AG04449 (cell line): Measurements from ENCODE around the gene GPBAR1.

Source experiments
- CTCF ChIA-PET: fragments of 350-600 bp; formaldehyde crosslinking; extraction: SDS; loops from one replicate; lab custom pipeline; 2021; ENCODE audit warnings: antibody characterized with exemption; lab: Yijun Ruan, JAX
- POLR2A ChIA-PET: fragments of 400-600, 350-600 bp; formaldehyde crosslinking; extraction: SDS; loops from one replicate; lab custom pipeline; 2020; ENCODE audit warnings: antibody characterized with exemption, inconsistent platforms; lab: Yijun Ruan, JAX
- DNase-seq: peaks from one replicate; pipeline ENCODE4 v3.0.0-alpha.2; 2010; ENCODE audit warnings: low read depth, low spot score
- H3K4me3 ChIP-seq: 2 replicates; pipeline ENCODE4 v1.5.1; 2011; ENCODE audit warnings: low read depth, mild to moderate bottlenecking, control low read depth, low read length
- CTCF ChIP-seq: IDR thresholded peaks from one replicate; pipeline ENCODE4 v1.5.1; 2011; ENCODE audit warnings: mild to moderate bottlenecking, moderate library complexity, low read length, control low read depth, inconsistent platforms; ENCODE audit not compliant: insufficient read depth; ENCODE audit errors: missing control alignments

The GPBAR1 gene

GRCh38 chr2:218249691-218250090 lies 11.1 kb upstream of the GPBAR1 start:
- ChIA-PET CTCF (no interaction called here), POLR2A (no interaction called here)
- H3K4me3 ChIP-seq, result no peak overlapping the region
- no peak for TF ChIP-seq CTCF
- no peak for DNase-seq

- CTCF ChIA-PET, result interaction anchor here (1.7 to 7.8 kb wide), 2 partner anchors 9 kb away, joined by 7 to 75 read pairs; partner anchors contain the start of gene GPBAR1
- TF ChIP-seq CTCF, result no peak
- POLR2A ChIA-PET, result interaction anchor here (0.7 kb wide), 1 partner anchor 123 kb away, joined by 3 read pairs; no protein-coding TSS in a partner anchor
Measured at GRCh38 chr2:218252509-218253231, 8.1 kb upstream of the GPBAR1 start.

GRCh38 chr2:218253232-218253625 lies 7.6 kb upstream of the GPBAR1 start:
- no peak for DNase-seq
- ChIA-PET POLR2A (interaction anchor here (0.7 kb wide), 1 partner anchor 124 kb away, joined by 3 read pairs; no protein-coding TSS in a partner anchor), CTCF (interaction anchor here (1.1 to 7.8 kb wide), 5 partner anchors 8 to 68 kb away, joined by 4 to 75 read pairs (median 6); partner anchors contain the start of gene GPBAR1)
- no peak for TF ChIP-seq CTCF
- H3K4me3 ChIP-seq, result no peak overlapping the region

More at GRCh38 chr2:218252509-218253231, 8.1 kb upstream of the GPBAR1 start:
- no peak for DNase-seq
- H3K4me3 ChIP-seq, result no peak overlapping the region

- DNase-seq, result peak; percentile 14
- CTCF ChIA-PET, result interaction anchor here (1.0 to 7.8 kb wide), 6 partner anchors 12 to 70 kb away, joined by 3 to 75 read pairs (median 6); partner anchors contain the start of genes AAMP and PNKD
- no peak overlapping the region for H3K4me3 ChIP-seq
- POLR2A ChIA-PET, result interaction anchor here (1.2 kb wide), 1 partner anchor 15 kb away, joined by 5 read pairs; the partner anchor contains the start of genes AAMP and PNKD
- TF ChIP-seq CTCF, result no peak
Measured at GRCh38 chr2:218255446-218255845, 5.4 kb upstream of the GPBAR1 start.

GRCh38 chr2:218256612-218257350 lies 4.0 kb upstream of the GPBAR1 start:
- no peak for TF ChIP-seq CTCF
- H3K4me3 ChIP-seq, result no peak overlapping the region
- ChIA-PET CTCF (interaction anchor here (0.6 to 7.8 kb wide), 14 partner anchors 8 to 69 kb away, joined by 3 to 75 read pairs (median 5); partner anchors contain the start of genes AAMP, ARPC2 and PNKD), POLR2A (no interaction called here)
- no peak for DNase-seq
